A549 (cell line): ENCODE data around the gene ATG5. TPM values are rescaled to one million over a fixed set of nuclear protein-coding genes. Genes with fewer than 3 reads are reported as not detected.

Experiments
- ATAC-seq, 2 experiments: fragments of 200-7000 bp in 1 of 2; fragments of >200 bp in 1 of 2; cut with Nextera tagmentation in 1 of 2; cut with Tn5 transposase in 1 of 2; 3 replicates each; pipeline versions ENCODE4 v1.8.0 to v1.9.1; 2018 to 2020; ENCODE audit warnings: mild to moderate bottlenecking in 1 of 2, moderate library complexity in 1 of 2
- CTCF ChIA-PET: fragments of 300-600 bp; sonication (Branson Sonifier 250); formaldehyde crosslinking; extraction: SDS; loops from one replicate; lab custom pipeline; 2021; ENCODE audit warnings: antibody characterized with exemption, inconsistent platforms; lab: Yijun Ruan, JAX
- POLR2A ChIA-PET: fragments of 350-600 bp; formaldehyde crosslinking; extraction: SDS; loops from one replicate; lab custom pipeline; 2021; ENCODE audit warnings: antibody characterized with exemption, inconsistent platforms; lab: Yijun Ruan, JAX
- DNase-seq, 2 experiments: peaks; one replicate each; pipeline versions ENCODE4 v3.0.0 to v3.0.0-alpha.2; 2011 to 2016; ENCODE audit warnings: low read depth in 1 of 2, low spot score in 1 of 2
- FAIRE-seq: peaks from 2 replicates; lab custom pipeline; 2011; peaks lifted over from hg19 to GRCh38; lab: Jason Lieb, UNC
- H3K27ac ChIP-seq, 2 experiments: fragments of >200 bp; sonication (Bioruptor Twin); formaldehyde crosslinking; 3 replicates each; pipeline ENCODE4 v1.5.1; 2016 to 2017
- H3K4me1 ChIP-seq: fragments of >200 bp; sonication (Bioruptor Twin); formaldehyde crosslinking; 3 replicates; pipeline ENCODE4 v1.6.1; 2016
- H3K4me2 ChIP-seq: fragments of >200 bp; sonication (Bioruptor Twin); formaldehyde crosslinking; 3 replicates; pipeline ENCODE4 v1.6.1; 2016
- H3K4me3 ChIP-seq: fragments of >200 bp; sonication (Bioruptor Twin); formaldehyde crosslinking; 3 replicates; pipeline ENCODE4 v1.5.1; 2016
- H3K9me3 ChIP-seq: fragments of >200 bp; sonication (Bioruptor Twin); formaldehyde crosslinking; 3 replicates; pipeline ENCODE4 v1.6.1; 2016
- EHF ChIP-seq: fragments of 250-450 bp; sonication (Bioruptor Pico); IDR thresholded peaks from 2 replicates; pipeline ENCODE4 v1.5.0; 2020; ENCODE audit warnings: mild to moderate bottlenecking
- FOXS1 ChIP-seq: fragments of 250-450 bp; sonication (Bioruptor Pico); IDR thresholded peaks from 2 replicates; pipeline ENCODE4 v1.5.0; 2020; ENCODE audit warnings: mild to moderate bottlenecking, moderate library complexity
- GATA3 ChIP-seq: IDR thresholded peaks from 2 replicates; pipeline ENCODE4 v1.6.1; 2012; ENCODE audit warnings: borderline replicate concordance
- HDAC2 ChIP-seq: fragments of 200-600 bp; sonication (generic); IDR thresholded peaks from 2 replicates; pipeline ENCODE4 v1.6.1; 2016
- HOXB5 ChIP-seq: fragments of 250-450 bp; sonication (Bioruptor Pico); IDR thresholded peaks from 2 replicates; pipeline ENCODE4 v1.5.0; 2020; ENCODE audit warnings: mild to moderate bottlenecking, moderate library complexity
- JUN ChIP-seq, 2 experiments: fragments of >200 bp; sonication (Bioruptor Twin); formaldehyde crosslinking; IDR thresholded peaks; 2 replicates in 1 of 2; 3 replicates in 1 of 2; pipeline ENCODE4 v1.6.1; 2016 to 2017
- JUNB ChIP-seq: fragments of >200 bp; sonication (Bioruptor Twin); formaldehyde crosslinking; IDR thresholded peaks from 2 replicates; pipeline ENCODE4 v1.6.1; 2016
- MAZ ChIP-seq: fragments of 150-350 bp; IDR thresholded peaks from 2 replicates; pipeline ENCODE4 v1.6.1; 2014; ENCODE audit warnings: antibody characterized with exemption, low read depth, low read length, borderline replicate concordance
- NFE2L2 ChIP-seq: fragments of 150-350 bp; conservative IDR thresholded peaks from 2 replicates; pipeline ENCODE4 v1.6.1; 2014; ENCODE audit warnings: low read length
- PHF8 ChIP-seq: fragments of 200-600 bp; sonication (generic); IDR thresholded peaks from 2 replicates; pipeline ENCODE4 v1.6.1; 2016; ENCODE audit warnings: low read depth, mild to moderate bottlenecking, antibody characterized with exemption, moderate library complexity, borderline replicate concordance
- POLR2A ChIP-seq: IDR thresholded peaks from 2 replicates; pipeline ENCODE4 v1.6.1; 2012; ENCODE audit warnings: mild to moderate bottlenecking, low read length
- POLR2AphosphoS2 ChIP-seq: conservative IDR thresholded peaks from 2 replicates; pipeline ENCODE4 v1.6.1; 2012; ENCODE audit warnings: low read length, improper control_type of control experiment, inconsistent platforms
- RCOR1 ChIP-seq: fragments of 150-350 bp; IDR thresholded peaks from 2 replicates; pipeline ENCODE4 v1.6.1; 2014; ENCODE audit warnings: antibody characterized with exemption, low read length, low read depth
- RNF2 ChIP-seq: fragments of 200-600 bp; sonication (generic); IDR thresholded peaks from 2 replicates; pipeline ENCODE4 v1.6.1; 2016; ENCODE audit warnings: low read depth, mild to moderate bottlenecking, antibody characterized with exemption, moderate library complexity, borderline replicate concordance
- SREBF2 ChIP-seq: fragments of 450-650 bp; IDR thresholded peaks from 2 replicates; pipeline ENCODE4 v1.6.1; 2014; ENCODE audit warnings: mild to moderate bottlenecking, moderate library complexity
- TP53 ChIP-seq: fragments of 250-450 bp; sonication (Bioruptor Pico); IDR thresholded peaks from 2 replicates; pipeline ENCODE4 v1.5.0; 2021; ENCODE audit warnings: mild to moderate bottlenecking, moderate library complexity
- ZFP36 ChIP-seq: fragments of 450-650 bp; IDR thresholded peaks from 2 replicates; pipeline ENCODE4 v1.6.1; 2014; ENCODE audit warnings: borderline replicate concordance; ENCODE audit not compliant: partially characterized antibody
- ZSCAN20 ChIP-seq: fragments of 250-450 bp; sonication (Bioruptor Pico); IDR thresholded peaks from 2 replicates; pipeline ENCODE4 v1.8.0; 2022; ENCODE audit warnings: mild to moderate bottlenecking, moderate library complexity
- WGBS: methylation state at CpG from one replicate; pipeline ENCODE4 v1.1.6; 2017; ENCODE audit errors: missing lambda C conversion rate; 5-methylcytosine and 5-hydroxymethylcytosine counted together
- polyA plus RNA-seq, 4 experiments: library from polyadenylated mRNA; depleted of rRNA in 3 of 4; stranded (reverse); fragments of >200 nt; fragmentation: RNase III in 1 of 4; extraction: RNeasy Plus Mini Kit Qiagen cat#74134 plus additional on column Dnase treatment in 1 of 4; gene quantifications; 2 replicates in 3 of 4; 3 replicates in 1 of 4; pipeline ENCODE4 v1.2.3, GENCODE V29; 2011 to 2017
- TF ChIP-seq, protein P1 (sequence below): fragments of >200 bp; sonication (Bioruptor Twin); formaldehyde crosslinking; IDR thresholded peaks from 3 replicates; pipeline ENCODE4 v1.5.1; 2016
- TF ChIP-seq, protein P2 (sequence below): fragments of >200 bp; sonication (Bioruptor Twin); formaldehyde crosslinking; IDR thresholded peaks from 2 replicates; pipeline ENCODE4 v1.6.1; 2016
- TF ChIP-seq, protein P3 (sequence below): fragments of 150-350 bp; IDR thresholded peaks from 2 replicates; pipeline ENCODE4 v1.6.1; 2014; ENCODE audit warnings: low read depth, mild to moderate bottlenecking, low read length
- TF ChIP-seq, protein P4 (sequence below): IDR thresholded peaks from 2 replicates; pipeline ENCODE4 v1.6.1; 2012; ENCODE audit warnings: low read depth, borderline replicate concordance

ATG5 gene
- polyA plus RNA-seq, 2 of the 4 experiments (the other 2 are of a cell fraction): 26.6 to 53.5 TPM

DNA sequence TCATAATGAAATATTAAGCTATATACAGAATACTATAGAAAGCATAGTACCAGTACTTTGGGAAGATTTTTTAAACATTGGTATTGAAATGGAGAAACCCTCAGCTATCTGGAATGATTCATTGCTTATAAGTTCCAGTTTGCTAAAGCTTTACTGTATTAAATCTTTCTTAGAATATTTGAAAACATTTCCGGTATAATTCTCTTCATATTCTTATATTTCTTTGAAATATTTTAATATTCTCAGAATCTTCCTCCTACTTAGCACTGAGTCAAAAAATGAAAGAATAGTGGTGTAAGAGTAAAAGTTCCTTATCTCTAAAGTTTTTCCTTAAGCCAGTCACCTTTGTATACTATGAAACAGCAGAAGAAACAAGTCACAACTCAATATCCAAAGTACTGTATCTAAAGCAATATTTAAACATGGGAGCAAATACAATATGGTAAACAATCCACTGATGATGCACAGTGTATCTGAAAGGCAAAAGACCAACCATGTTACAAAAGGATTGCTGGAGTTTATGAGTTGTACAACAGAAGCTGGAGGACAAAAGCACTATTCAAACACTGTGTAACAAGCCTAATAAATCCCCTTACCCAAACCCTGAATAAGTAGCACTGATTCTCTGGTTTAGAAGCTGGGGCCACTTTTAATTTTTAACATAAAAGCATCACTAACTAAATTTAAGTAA is 137.3 kb downstream of the ATG5 start:
- 69% methylated on average over 1 of the region's 1 CpG for WGBS
- no peaks in the 10 kb centered on the region for H3K9me3 ChIP-seq
- no peak overlapping the region for H3K27ac ChIP-seq
- POLR2A ChIA-PET: no interaction called here
- no peak overlapping the region for H3K4me3 ChIP-seq
- CTCF ChIA-PET: interaction anchor here (0.6 to 0.9 kb wide), 2 partner anchors 31 to 102 kb away, joined by 3 to 4 read pairs; partner anchors contain the start of gene PRDM1
- no peak overlapping the region for H3K4me2 ChIP-seq
- peak in 1 of 2 experiments; percentile 11 for DNase-seq
- TF ChIP-seq, protein P1, sequence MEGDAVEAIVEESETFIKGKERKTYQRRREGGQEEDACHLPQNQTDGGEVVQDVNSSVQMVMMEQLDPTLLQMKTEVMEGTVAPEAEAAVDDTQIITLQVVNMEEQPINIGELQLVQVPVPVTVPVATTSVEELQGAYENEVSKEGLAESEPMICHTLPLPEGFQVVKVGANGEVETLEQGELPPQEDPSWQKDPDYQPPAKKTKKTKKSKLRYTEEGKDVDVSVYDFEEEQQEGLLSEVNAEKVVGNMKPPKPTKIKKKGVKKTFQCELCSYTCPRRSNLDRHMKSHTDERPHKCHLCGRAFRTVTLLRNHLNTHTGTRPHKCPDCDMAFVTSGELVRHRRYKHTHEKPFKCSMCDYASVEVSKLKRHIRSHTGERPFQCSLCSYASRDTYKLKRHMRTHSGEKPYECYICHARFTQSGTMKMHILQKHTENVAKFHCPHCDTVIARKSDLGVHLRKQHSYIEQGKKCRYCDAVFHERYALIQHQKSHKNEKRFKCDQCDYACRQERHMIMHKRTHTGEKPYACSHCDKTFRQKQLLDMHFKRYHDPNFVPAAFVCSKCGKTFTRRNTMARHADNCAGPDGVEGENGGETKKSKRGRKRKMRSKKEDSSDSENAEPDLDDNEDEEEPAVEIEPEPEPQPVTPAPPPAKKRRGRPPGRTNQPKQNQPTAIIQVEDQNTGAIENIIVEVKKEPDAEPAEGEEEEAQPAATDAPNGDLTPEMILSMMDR: no peak
- TF ChIP-seq, protein P2, sequence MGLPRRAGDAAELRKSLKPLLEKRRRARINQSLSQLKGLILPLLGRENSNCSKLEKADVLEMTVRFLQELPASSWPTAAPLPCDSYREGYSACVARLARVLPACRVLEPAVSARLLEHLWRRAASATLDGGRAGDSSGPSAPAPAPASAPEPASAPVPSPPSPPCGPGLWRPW: no peak
- TF ChIP-seq GATA3: no peak
- TF ChIP-seq, all 56 proteins: peak for 0
- ATAC-seq: peak in 1 of 2 experiments; percentile 47; a peak in 2 of 6 replicates
- no peak for FAIRE-seq
- peaks cover 8% of the 10 kb centered on the region; the same call in 1 of the 3 replicates for H3K4me1 ChIP-seq

DNA sequence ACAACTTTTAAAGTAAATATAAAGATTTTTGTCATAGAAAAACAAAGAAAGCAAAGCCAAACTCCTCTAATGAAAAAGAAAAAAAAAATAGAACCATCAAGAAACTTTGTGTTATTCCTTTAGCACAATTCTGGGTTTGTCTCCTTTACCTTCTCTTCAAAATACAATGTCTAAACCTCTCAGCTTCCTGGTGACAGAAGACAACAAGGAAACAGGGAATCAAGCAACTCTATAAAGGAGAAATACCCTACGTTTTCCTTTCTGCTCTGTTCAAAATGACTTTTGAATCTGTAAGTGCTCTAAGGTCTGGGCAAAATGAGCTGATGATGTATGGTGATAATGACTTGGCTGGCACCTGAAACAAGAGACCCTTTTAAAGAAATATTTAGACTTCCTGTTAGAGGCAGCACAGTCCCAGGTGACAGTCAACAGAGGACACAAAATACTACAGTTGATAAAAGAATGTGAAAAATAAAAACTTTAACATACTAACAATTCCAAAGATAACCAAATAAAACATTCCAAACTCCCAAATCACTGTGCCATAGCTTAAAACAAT is 138.1 kb downstream of the ATG5 start:
- CTCF ChIA-PET: interaction anchor here (0.6 kb wide), 1 partner anchor 30 kb away, joined by 3 read pairs; no protein-coding TSS in a partner anchor
- Histone ChIP-seq H3K4me2 (no peak overlapping the region), H3K4me3 (no peak overlapping the region), H3K27ac (no peak overlapping the region), H3K9me3 (no peaks in the 10 kb centered on the region), H3K4me1 (peaks cover 13% of the 10 kb centered on the region)
- TF ChIP-seq RCOR1 (no peak), RNF2 (no peak), GATA3 (no peak), POLR2A (no peak), ZSCAN20 (CRISPR knock-in tag) (no peak), HOXB5 (no peak), HDAC2 (no peak), PHF8 (no peak), POLR2AphosphoS2 (no peak), EHF (CRISPR knock-in tag) (no peak), TP53 (no peak), JUN (IDR thresholded peaks at IDR 0.05) (no peak), JUNB (no peak)
- TF ChIP-seq, protein P3, sequence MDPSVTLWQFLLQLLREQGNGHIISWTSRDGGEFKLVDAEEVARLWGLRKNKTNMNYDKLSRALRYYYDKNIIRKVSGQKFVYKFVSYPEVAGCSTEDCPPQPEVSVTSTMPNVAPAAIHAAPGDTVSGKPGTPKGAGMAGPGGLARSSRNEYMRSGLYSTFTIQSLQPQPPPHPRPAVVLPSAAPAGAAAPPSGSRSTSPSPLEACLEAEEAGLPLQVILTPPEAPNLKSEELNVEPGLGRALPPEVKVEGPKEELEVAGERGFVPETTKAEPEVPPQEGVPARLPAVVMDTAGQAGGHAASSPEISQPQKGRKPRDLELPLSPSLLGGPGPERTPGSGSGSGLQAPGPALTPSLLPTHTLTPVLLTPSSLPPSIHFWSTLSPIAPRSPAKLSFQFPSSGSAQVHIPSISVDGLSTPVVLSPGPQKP: no peak
- TF ChIP-seq, protein P4, sequence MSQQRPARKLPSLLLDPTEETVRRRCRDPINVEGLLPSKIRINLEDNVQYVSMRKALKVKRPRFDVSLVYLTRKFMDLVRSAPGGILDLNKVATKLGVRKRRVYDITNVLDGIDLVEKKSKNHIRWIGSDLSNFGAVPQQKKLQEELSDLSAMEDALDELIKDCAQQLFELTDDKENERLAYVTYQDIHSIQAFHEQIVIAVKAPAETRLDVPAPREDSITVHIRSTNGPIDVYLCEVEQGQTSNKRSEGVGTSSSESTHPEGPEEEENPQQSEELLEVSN: no peak
- FAIRE-seq (no peak), ATAC-seq (no peak), DNase-seq (no peak)
- POLR2A ChIA-PET: no interaction called here
- 69% methylated on average over 1 of the region's 1 CpG for WGBS

DNA sequence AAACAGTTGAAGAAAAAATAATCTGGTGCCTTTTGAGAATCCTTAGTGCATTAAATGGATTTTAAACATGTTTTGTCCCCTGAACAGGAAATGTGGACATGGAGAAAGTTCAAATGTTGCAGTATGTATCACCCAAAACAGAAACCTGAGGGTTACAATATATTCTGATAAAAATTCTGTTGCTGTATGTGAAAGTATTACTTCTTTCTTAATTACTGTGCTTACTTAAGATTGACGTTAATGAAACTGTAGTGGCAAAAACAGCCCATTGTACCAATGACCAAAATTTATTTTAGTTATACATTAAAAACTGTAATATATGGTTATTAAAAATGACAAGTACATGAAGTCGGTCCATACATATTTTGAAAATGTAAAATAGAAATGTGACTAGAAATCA is 138.8 kb downstream of the ATG5 start:
- FAIRE-seq: no peak

More for the DNA sequence above, 138.8 kb downstream of the ATG5 start:
- CTCF ChIA-PET: no interaction called here
- no peak for TF ChIP-seq GATA3
- TF ChIP-seq MAZ: no peak
- TF ChIP-seq FOXS1: no peak
- TF ChIP-seq SREBF2: no peak
- no peak for TF ChIP-seq HDAC2
- TF ChIP-seq ZFP36: no peak
- TF ChIP-seq NFE2L2: no peak
- no peak for TF ChIP-seq RCOR1
- TF ChIP-seq, all 56 proteins: peak for 0
- H3K9me3 ChIP-seq: no peaks in the 10 kb centered on the region
- no peak overlapping the region for H3K4me3 ChIP-seq
- POLR2A ChIA-PET: no interaction called here
- H3K4me2 ChIP-seq: no peak overlapping the region
- 91% methylated on average over 2 of the region's 2 CpGs for WGBS
- H3K27ac ChIP-seq: no peak overlapping the region
- no peak for ATAC-seq
- no peak for DNase-seq
- H3K4me1 ChIP-seq: peaks cover 20% of the 10 kb centered on the region
